ENCODE results near the gene GOLGA6L7. TPM values are rescaled to one million over a fixed set of nuclear protein-coding genes. Genes with fewer than 3 reads are reported as not detected.
"Not testable (repeated sequence)": the region's sequence is repeated elsewhere in the genome, so short reads cannot be mapped to it uniquely, and the experiment has no call there.

Gene GOLGA6L7
- total and polyA plus RNA-seq, 2 of the 13 experiments (the other 11 are each of a cell fraction or from before 2014, with no cell fraction given): not detected

GRCh38 chr15:28868744-28869345, 20.4 kb upstream of the GOLGA6L7 start:
- Histone ChIP-seq H3K9ac (ENCODE audit: insufficient read depth, low read depth, low read length) (no peak overlapping the region), H3K36me3 (replicated peaks in 1 of 2; ENCODE audit: control insufficient read depth in 1 of 2, insufficient read depth in 2 of 2, low read length in 2 of 2) (no peaks in the 10 kb centered on the region), H3K4me1 (ENCODE audit: insufficient read depth, low read length) (peaks cover 8% of the 10 kb centered on the region), H3K9me3 (ENCODE audit: low read length) (no peaks in the 10 kb centered on the region), H3K79me2 (ENCODE audit: insufficient read depth, low read length) (no peaks in the 10 kb centered on the region), H4K20me1 (ENCODE audit: insufficient read depth, low read length) (no peaks in the 10 kb centered on the region), H3K4me2 (ENCODE audit: low read depth, low read length) (no peak overlapping the region), H2AFZ (ENCODE audit: low read length) (no peak overlapping the region), H3K27me3 (ENCODE audit: control insufficient read depth in 1 of 2, insufficient read depth in 2 of 2, low read length in 2 of 2) (no peaks in the 10 kb centered on the region), H3K4me3 (replicated peaks in 1 of 3; ENCODE audit: insufficient read depth in 1 of 3, low read depth in 2 of 3, low read length in 3 of 3) (no peak overlapping the region), H3K27ac (ENCODE audit: extremely low read length, insufficient read depth, low read length) (no peak overlapping the region)
- no TSS peak for BruUV-seq (replicated peaks)
- no peak for FAIRE-seq
- no peak for DNase-seq (ENCODE audit: low spot score)
- 67% methylated on average over 9 of the region's 9 CpGs for WGBS (ENCODE audit: low lambda C conversion rate)
- in situ Hi-C loops (cut with HindIII; ENCODE audit: extremely low pct_ligation_motif_present, low pct_unique_long_range_greater_than_20kb) (no loop called here), intact Hi-C loops (cut with micrococcal nuclease; ENCODE audit: unreplicated experiment) (no loop called here)
- no peak for ATAC-seq
- TF ChIP-seq CEBPB (IDR thresholded peaks at IDR 0.05; ENCODE audit: borderline replicate concordance, low read depth, low read length) (peak; percentile 64; the same call in 1 of the 2 replicates), HNRNPK (IDR thresholded peaks at IDR 0.05; ENCODE audit: low read depth, low read length, poor library complexity, severe bottlenecking) (no peak), ZFP62 (CRISPR knock-in tag; IDR thresholded peaks at IDR 0.05) (no peak)
- ChIA-PET CTCF (ENCODE audit: low intra/inter-chr PET ratio, low total read pairs) (no interaction called here), POLR2A (no interaction called here)

DNA sequence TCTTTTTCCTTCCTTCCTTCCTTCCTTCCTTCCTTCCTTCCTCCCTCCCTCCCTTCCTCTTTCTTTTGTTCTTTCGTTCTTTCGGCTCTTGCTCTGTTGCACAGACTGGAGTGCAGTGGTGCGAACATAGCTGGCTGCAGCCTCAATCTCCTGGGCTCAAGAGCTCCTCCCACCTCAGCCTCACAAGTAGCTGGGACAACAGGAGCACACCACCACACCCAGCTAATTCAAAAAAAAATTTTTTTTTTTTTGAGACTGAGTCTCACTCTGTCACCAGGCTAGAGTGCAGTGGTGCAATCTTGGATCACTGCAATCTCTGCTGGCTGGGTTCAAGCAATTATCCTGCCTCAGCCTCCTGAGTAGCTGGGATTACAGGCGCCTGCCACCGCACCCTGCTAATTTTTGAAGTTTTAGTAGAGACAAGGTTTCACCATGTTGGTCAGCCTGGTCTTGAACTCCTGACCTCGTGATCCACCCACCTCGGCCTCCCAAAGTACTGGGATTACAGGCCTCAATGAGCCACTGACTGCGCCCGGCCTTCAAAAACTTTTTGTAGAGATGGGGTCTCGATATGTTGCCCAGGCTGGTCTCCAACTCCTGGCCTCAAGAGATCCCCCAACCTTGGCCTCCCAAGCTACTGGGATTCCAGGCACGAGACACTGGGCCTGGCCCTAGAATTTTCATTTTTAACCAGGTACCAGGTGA, 13.3 kb upstream of the GOLGA6L7 start:
- DNase-seq (ENCODE audit: low spot score); H3K79me2 ChIP-seq (ENCODE audit: insufficient read depth, low read length); H2AFZ ChIP-seq (ENCODE audit: low read length); H3K27me3 ChIP-seq (ENCODE audit: control insufficient read depth in 1 of 2, insufficient read depth in 2 of 2, low read length in 2 of 2); H3K9me3 ChIP-seq (ENCODE audit: low read length); H4K20me1 ChIP-seq (ENCODE audit: insufficient read depth, low read length); BruUV-seq (replicated peaks); H3K4me3 ChIP-seq (replicated peaks in 1 of 3; ENCODE audit: insufficient read depth in 1 of 3, low read depth in 2 of 3, low read length in 3 of 3); in situ Hi-C loops (cut with HindIII; ENCODE audit: extremely low pct_ligation_motif_present, low pct_unique_long_range_greater_than_20kb); CTCF ChIA-PET (ENCODE audit: low intra/inter-chr PET ratio, low total read pairs); POLR2A ChIA-PET; H3K4me2 ChIP-seq (ENCODE audit: low read depth, low read length); ATAC-seq; H3K36me3 ChIP-seq (replicated peaks in 1 of 2; ENCODE audit: control insufficient read depth in 1 of 2, insufficient read depth in 2 of 2, low read length in 2 of 2); H3K9ac ChIP-seq (ENCODE audit: insufficient read depth, low read depth, low read length); H3K27ac ChIP-seq (ENCODE audit: extremely low read length, insufficient read depth, low read length); H3K4me1 ChIP-seq (ENCODE audit: insufficient read depth, low read length); intact Hi-C loops (cut with micrococcal nuclease; ENCODE audit: unreplicated experiment); FAIRE-seq: not testable (repeated sequence)
- WGBS (ENCODE audit: low lambda C conversion rate): 74% methylated on average over 11 of the region's 11 CpGs

All from HepG2 (cell line).